Kidney (tissue), 14 donors: ENCODE measurements around the gene CNDP1. TPM values are rescaled to one million over a fixed set of nuclear protein-coding genes. Genes with fewer than 3 reads are reported as not detected.

Experiments
- DNase-seq, 5 donors: peaks; one replicate each; pipeline ENCODE4 v3.0.0-alpha.2; 2013 to 2020
- FAIRE-seq: peaks from 2 replicates; lab custom pipeline; 2012; peaks lifted over from hg19 to GRCh38; lab: Jason Lieb, UNC
- H3K27ac ChIP-seq, 2 donors: one replicate each; pipeline ENCODE4 v1.7.0; 2013; ENCODE audit warnings: low read depth in 2 of 2, low read length in 2 of 2, inconsistent platforms in 1 of 2
- H3K27me3 ChIP-seq: one replicate; pipeline ENCODE4 v1.7.1; 2013; ENCODE audit warnings: low read length, inconsistent platforms; ENCODE audit not compliant: control insufficient read depth, insufficient read depth
- H3K36me3 ChIP-seq, 3 donors: one replicate each; pipeline versions ENCODE4 v1.7.0 to v1.7.1; 2013; ENCODE audit warnings: low read length in 3 of 3, control low read depth in 1 of 3, inconsistent platforms in 1 of 3; ENCODE audit not compliant: insufficient read depth in 3 of 3, control insufficient read depth in 2 of 3
- H3K4me1 ChIP-seq, 3 donors: one replicate each; pipeline versions ENCODE4 v1.7.0 to v1.7.1; 2013; ENCODE audit warnings: low read length in 3 of 3, inconsistent platforms in 1 of 3, low read depth in 1 of 3; ENCODE audit not compliant: control insufficient read depth in 2 of 3, insufficient read depth in 2 of 3
- H3K4me3 ChIP-seq, 3 donors: one replicate each; pipeline versions ENCODE4 v1.7.0 to v1.8.1; 2013; ENCODE audit warnings: low read length in 3 of 3, control low read depth in 1 of 3, inconsistent platforms in 1 of 3
- H3K9ac ChIP-seq, 3 donors: one replicate each; pipeline versions ENCODE4 v1.7.0 to v1.7.1; 2013; ENCODE audit warnings: low read length in 3 of 3, control low read depth in 1 of 3, inconsistent platforms in 1 of 3
- H3K9me3 ChIP-seq, 3 donors: one replicate each; pipeline versions ENCODE4 v1.7.0 to v1.7.1; 2013; ENCODE audit warnings: low read length in 3 of 3, control low read depth in 1 of 3, inconsistent platforms in 1 of 3; ENCODE audit not compliant: control insufficient read depth in 2 of 3, insufficient read depth in 1 of 3
- CTCF ChIP-seq: IDR thresholded peaks from 3 replicates; pipeline ENCODE4 v1.5.1; 2012; ENCODE audit warnings: mild to moderate bottlenecking, moderate library complexity, borderline replicate concordance; ENCODE audit not compliant: insufficient read depth; ENCODE audit errors: extremely low read depth
- intact Hi-C: fragments of 100-400 bp; cut with DNase I; formaldehyde crosslinking; loops from one replicate; pipeline ENCODE4 v1.11.1; 2022
- polyA plus RNA-seq: library from polyadenylated mRNA; stranded (reverse); fragments of 350-450 nt; fragmentation: Illumina TruSeq; extraction: RNeasy Lipid Tissue Mini Kit (QIAGEN cat#74804); gene quantifications from one replicate; pipeline ENCODE4 v1.2.3, GENCODE V29; 2014; ENCODE audit warnings: low read depth, low replicate concordance; ENCODE audit not compliant: insufficient read depth
- total RNA-seq: library from RNA; stranded (reverse); fragmentation: NEBNext Ultra II Directional; extraction: Animal tissue kit (Norgen Biotek cat#: 25700); gene quantifications from one replicate; pipeline ENCODE4 v1.2.1, GENCODE V29; 2021
- donor health status: control.
- donor health status: control.
- donor health status: control.
- donor health status: control.
- donor health status: control.
- donor health status: DM: yes; HTN: yes; CAD: no.
- donor health status: Normal renal cell carcinoma (clear cell type).

CNDP1 gene
- total and polyA plus RNA-seq, 2 donors from 2014 or later, result 1.4 to 2.9 TPM

GRCh38 chr18:74626049-74626874, 92.0 kb downstream of the CNDP1 start:
- Histone ChIP-seq H3K4me3 (no peak overlapping the region), H3K27me3 (no peaks in the 10 kb centered on the region), H3K27ac (no peak overlapping the region), H3K9ac (no peak overlapping the region), H3K4me1 (peaks cover 0 to 2% (median 0%) of the 10 kb centered on the region in 3 donors), H3K36me3 (no peaks in the 10 kb centered on the region), H3K9me3 (no peaks in the 10 kb centered on the region)
- TF ChIP-seq CTCF, result no peak
- intact Hi-C loops, result no loop called here
- DNase-seq, result no peak
- no peak for FAIRE-seq

- Histone ChIP-seq H3K27ac (no peak overlapping the region), H3K36me3 (peaks cover 2 to 22% (median 8%) of the 10 kb centered on the region in 3 donors), H3K4me3 (no peak overlapping the region), H3K9me3 (no peaks in the 10 kb centered on the region), H3K9ac (no peak overlapping the region), H3K4me1 (no peaks in the 10 kb centered on the region), H3K27me3 (no peaks in the 10 kb centered on the region)
- intact Hi-C loops, result no loop called here
- no peak for TF ChIP-seq CTCF
- DNase-seq (no peak), FAIRE-seq (no peak)
Observed at GRCh38 chr18:74630804-74631203, 96.5 kb downstream of the CNDP1 start.

GRCh38 chr18:74631212-74631611, 96.9 kb downstream of the CNDP1 start:
- no peak for TF ChIP-seq CTCF
- FAIRE-seq (no peak), DNase-seq (peak in 2 of 5 donors; percentile 43 to 57)
- Histone ChIP-seq H3K4me1 (no peaks in the 10 kb centered on the region), H3K9ac (no peak overlapping the region), H3K27me3 (no peaks in the 10 kb centered on the region), H3K36me3 (peaks cover 2 to 22% (median 8%) of the 10 kb centered on the region in 3 donors), H3K27ac (no peak overlapping the region), H3K4me3 (no peak overlapping the region), H3K9me3 (no peaks in the 10 kb centered on the region)
- intact Hi-C loops, result no loop called here
